GM19035 (cell line): ENCODE results near the gene LDLRAD4.

ENCODE experiments used
- ATAC-seq: cut with Tn5 transposase; IDR thresholded peaks from one replicate; pipeline ENCODE4 v1.9.1; 2021; ENCODE audit not compliant: unreplicated experiment

Gene LDLRAD4

DNA sequence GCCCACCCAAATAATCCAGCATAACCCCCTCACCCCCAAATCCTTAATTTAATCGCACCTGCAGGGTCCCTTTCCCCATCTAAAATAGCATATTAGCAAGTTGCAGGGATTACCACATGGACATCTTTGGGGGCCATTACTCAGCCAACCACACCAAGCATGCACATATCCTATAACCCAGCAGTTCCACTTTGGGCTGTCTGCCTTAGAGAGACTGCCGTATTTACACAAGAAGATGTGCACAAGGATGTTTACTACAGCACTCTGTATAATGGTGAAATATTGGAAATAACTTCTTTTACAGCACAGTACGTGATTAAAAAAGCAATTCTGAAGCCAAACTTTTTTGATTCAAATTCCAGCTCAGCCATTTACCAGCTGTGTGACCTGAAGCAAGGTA lies 17.3 kb upstream of the LDLRAD4 start:
- ATAC-seq = no peak

DNA sequence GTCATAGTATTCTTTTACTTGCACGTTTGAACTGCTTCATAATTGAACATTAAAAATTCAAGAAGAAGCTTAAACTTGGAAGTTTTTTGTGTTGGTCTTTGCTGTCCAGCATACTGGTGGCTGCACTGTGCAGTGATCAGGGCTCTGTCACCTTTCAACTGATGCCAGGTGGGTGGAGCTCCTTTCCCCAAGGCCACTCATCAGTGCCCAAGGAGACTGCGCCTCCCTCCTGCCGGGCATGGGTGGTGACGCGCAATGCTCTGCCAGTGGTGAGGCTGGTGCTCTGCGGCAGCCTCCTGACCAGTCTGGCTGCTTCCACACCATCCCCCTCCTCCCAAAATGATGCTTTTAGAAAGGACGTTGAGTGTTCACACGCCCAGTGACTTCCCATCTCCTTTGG lies 16.0 kb upstream of the LDLRAD4 start:
- no peak for ATAC-seq

DNA sequence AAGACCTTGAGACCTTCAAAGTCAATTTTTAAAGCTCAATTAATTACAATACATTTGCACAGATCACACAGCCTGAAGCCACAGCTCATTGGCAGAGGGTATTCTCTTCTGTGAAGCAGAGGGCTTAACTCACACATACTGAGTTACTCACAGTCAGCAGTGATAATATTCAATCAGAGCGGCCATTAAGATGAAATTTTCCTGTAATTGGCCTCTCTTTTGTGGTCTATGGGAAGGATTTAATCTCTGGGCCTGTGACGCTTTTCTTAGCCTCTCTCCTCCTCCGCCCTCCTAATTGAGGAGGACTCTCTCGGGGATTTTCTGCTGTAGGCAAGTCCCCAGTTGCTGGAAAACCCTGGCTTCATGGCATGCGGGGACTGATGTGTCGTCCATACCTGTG lies 12.3 kb upstream of the LDLRAD4 start:
- no peak for ATAC-seq

DNA sequence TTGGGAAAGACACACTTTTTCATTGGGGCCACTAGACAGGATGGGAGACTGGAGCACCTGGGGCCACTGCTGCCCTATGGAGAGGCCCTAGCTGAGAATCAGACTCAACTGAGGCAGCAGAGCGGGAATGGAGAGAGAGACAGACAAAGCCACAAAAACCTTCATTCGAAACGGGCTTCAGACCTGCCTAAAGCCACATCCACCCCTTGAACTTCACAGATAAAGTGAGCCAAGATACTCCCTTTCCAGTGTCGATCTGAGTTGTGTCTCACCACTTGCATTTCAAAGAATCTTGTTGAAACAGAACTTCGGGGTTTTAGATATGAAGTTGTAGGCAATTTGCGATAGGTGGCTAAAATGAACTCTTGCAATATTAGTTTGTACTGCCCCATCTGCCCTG lies 11.3 kb upstream of the LDLRAD4 start:
- no peak for ATAC-seq

DNA sequence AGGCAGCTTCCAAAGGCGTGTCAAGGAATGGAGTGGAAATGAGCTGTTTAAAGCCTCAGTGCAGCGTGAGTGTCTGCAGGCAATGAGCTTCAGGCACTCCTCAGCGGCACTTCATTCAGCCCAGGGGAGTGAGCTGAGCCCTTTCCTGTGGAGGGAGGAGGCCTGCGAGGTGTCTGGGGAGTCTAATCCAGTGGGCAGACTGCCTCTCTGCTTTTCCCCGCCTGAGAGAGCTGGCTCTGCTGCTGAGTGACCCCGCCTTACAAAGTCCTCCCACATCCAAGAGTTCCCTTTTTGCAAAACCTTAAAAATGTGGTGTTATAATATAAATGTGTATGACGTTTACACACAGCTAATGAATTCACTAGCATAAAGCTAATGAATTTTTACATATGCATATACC lies 7.0 kb upstream of the LDLRAD4 start:
- ATAC-seq = no peak

DNA sequence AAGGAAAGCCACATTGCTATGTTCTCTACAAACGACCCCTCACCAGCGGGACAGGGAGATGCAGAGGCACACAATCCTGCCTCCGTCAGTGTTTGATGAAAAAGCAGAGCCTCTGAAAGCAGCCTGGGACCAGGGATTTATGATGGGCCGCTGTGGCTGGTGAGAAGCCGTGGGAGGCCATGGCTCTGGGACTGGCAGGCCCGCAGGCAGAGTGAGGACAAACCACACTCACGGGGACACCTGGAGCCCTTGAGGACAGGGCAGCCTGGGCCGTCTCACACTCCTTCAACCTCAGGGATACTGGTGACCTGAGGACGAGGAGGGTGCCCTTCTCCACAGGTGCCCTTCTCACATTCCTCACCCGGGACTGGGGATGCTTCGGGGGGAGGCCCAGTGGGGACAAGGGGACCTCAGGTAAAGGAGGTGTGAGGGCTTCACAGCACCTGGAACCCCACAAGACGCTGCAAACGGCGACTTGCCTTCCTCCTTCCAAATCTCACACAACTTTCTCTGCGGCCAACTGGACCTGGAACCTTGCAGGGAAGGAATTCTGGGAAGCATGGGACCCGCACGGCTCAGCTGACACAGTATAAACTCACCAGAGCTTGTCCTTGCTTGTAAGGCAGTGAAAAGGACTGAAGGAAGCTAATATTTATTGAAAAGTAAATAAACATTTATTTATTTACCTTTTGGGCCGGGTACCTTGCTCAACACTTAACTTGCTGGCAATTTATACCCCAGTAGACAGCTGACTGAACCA lies 5.3 kb upstream of the LDLRAD4 start:
- no peak for ATAC-seq

DNA sequence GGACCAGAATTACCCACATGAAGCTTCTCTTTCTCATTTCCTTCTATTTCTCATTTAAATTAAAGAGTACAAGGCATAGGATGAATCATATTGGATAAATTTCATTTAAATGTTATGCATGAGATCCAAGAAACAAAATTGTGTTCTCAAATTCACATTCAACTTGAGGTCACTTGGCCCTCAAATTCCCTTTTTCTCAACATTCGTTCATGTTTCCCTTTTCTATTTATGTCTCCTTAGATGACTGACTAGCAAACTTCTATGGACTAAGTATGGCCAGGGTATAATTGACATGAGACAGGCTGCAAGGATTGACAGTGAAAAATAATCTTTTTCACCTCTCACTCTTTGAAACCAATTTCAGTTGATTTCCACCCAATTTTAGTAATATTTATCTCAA lies 4.0 kb upstream of the LDLRAD4 start:
- ATAC-seq = no peak

DNA sequence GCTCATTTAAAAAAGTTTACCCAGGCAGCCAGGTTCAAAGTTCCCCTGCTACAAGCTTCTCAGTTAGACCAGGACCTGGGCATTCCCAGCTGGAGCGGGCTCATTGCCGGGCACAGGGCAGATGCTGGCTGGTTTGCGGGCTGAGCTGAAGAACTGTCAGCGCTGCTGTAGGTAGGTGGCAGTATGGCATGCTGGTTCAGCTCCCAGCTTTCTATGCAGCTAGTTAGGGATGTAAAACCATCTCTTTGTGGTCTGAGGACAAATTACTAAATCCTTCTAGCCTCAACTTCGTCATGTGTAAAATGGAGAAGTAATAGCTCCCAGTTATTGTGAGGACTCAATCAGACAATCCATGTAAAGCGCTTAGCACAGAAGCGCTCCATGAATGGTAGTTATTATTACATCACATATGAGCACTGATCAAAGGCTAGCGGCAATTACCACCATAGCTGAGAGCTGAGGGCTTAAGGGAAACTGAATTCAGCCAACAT lies 2.4 kb upstream of the LDLRAD4 start:
- no peak for ATAC-seq

DNA sequence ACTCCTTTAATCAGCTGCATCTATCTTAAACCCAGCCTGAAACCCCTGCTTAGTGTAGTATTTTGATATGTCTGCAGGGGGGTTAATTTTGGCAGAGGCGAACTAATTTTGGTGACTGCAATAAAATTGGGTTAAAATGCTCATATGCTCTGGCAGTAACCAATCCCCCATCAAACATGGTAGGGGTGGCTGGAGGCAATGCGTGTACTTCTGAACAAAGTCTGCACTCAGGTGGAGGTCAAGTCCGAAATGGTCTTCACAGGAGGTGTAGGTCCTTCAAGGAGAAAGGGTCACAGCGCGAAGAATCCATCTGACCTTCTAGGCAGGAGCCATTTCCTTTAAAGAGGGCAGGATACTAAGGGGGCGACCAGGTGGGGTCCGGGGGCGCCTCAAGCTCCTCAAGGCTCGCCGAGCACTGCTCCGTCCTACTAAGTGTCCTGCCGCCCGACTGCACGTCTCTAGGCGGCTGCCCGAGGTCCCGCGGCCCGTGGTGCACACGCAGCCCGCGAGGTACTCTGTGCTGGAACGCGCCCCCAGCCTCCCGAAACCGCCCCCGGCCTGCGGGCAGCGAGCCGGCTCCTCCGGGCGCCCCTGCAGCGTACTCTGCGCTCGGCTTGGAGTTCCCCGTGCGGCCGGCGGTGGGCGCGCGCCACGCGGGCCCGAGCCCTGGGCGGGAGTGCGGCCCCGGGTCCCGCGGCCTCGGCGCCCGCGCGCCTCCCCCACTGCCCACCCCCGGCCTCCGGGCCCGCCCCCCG lies 1.7 kb upstream of the LDLRAD4 start:
- peak; percentile 47 for ATAC-seq

DNA sequence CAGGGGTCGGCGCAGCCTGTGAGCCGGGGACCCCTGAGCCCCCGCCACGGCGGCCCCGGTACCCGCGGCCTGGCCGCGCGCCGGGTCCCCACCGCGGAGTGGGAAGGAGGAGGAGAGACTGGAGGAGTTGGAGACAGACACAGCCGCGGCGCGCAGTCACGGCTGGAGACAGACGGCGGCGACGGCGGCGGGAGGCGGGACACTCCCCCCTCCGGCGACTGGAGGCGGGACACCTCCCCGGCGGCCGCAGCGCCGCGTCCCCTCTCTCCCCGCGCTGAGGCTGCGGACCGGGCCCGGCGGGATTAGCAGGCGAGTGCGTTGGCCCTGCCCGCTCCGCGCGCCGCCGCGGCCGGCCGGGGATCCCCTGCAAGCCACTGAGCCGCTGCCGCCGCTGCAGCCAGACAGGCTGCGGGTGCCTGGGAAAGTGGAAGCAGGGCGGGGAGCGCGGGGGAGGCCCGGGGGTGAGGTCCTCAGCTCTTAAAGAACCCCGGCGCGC lies 1.0 kb upstream of the LDLRAD4 start:
- ATAC-seq = peak; percentile 42

DNA sequence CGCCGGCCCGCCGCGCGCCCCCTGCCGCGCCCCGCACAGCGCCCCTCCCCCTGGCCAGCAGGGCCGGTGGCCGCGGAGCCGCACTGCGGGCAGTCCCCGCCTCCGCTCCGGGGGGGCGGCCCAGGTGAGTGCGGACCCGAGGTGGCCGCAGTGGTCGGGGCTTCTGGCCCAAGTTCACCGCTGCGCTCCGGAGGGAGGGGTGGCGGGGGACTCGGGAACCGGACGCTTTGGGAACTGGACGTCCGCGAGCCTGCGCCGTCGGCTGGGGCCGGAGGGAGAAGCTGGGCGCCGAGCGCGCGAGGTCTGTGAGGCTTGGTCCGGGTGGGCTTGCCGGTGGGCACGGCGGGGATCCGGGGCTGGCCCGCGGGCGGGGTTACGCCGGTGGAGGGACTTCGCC lies 591 bp upstream of the LDLRAD4 start:
- ATAC-seq = peak; percentile 8

DNA sequence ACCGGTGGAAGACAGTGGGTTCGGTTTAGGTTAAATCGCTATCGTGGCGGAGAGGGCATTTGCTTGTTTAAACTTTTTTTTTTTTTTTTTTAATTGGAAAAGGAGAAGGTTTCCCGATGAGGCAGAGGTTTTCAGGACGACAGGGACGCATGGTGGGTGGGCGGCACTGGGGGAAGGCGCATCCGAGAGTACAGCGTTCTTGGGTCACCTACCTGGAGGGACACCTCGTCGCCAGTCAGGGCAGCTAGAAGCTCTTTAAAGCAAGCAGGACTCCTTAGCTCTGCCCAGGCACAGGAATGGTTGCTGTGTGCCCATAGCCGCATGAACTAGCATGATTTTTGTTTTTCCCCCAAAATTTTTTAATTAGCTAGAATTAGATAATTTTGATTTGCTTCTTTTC lies 437 bp downstream of the LDLRAD4 start:
- ATAC-seq = no peak

DNA sequence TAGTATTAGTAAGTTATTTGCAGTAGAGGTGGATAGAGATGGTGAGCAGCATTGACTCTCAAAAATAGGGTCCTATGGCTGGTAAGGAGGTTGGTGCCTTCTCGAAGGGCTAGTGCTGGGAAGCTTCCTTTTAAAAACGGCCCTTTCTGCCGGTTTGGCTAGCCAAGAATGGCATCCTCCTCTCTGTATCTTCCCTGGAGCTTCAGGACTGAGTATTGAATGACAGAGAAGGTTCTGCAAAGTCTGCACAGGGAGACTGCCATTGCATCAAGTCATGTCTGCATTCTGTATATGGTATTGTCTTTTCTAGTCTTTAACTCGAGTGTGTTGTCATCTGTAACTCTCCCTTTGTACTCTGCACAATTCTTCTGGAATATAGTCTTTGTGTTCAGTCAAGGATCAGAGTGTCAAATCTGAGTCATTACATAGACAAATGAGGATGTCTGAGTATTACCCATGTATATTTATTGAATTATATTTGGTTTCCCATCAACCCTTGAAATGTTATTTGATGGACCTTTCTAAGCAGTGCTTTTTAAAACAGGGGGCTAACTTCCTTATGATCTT lies 1.1 kb downstream of the LDLRAD4 start:
- no peak for ATAC-seq

DNA sequence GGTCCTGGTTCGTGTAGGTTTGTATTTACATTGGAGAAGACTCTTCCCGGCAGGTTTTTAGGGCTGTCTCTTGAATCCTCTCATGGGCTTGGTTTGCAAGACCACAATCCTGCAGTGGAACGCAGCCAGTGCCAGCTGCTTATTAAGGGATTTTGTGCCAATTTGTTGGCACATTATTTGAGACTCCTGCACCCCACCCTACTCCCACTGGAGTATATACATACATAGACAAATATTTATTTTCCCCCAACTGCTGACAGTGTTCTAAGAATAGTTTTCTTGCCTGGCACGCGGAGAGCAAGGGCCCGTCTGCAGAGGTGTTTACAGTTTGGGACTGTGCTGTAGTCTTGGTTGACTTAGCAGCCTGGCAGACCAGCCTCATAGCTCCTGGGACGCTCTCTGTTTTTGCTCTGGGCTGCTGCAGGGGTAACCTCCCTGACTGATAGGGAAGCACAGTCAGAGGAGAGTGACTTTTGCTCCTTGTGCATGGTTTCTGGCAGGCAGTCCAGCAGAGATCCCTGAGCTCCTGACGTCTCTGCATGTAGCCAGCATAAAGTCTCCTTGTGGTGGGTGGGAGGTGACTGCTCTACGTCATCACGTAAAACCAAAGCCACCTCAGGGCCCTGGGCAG lies 1.9 kb downstream of the LDLRAD4 start:
- ATAC-seq = no peak

DNA sequence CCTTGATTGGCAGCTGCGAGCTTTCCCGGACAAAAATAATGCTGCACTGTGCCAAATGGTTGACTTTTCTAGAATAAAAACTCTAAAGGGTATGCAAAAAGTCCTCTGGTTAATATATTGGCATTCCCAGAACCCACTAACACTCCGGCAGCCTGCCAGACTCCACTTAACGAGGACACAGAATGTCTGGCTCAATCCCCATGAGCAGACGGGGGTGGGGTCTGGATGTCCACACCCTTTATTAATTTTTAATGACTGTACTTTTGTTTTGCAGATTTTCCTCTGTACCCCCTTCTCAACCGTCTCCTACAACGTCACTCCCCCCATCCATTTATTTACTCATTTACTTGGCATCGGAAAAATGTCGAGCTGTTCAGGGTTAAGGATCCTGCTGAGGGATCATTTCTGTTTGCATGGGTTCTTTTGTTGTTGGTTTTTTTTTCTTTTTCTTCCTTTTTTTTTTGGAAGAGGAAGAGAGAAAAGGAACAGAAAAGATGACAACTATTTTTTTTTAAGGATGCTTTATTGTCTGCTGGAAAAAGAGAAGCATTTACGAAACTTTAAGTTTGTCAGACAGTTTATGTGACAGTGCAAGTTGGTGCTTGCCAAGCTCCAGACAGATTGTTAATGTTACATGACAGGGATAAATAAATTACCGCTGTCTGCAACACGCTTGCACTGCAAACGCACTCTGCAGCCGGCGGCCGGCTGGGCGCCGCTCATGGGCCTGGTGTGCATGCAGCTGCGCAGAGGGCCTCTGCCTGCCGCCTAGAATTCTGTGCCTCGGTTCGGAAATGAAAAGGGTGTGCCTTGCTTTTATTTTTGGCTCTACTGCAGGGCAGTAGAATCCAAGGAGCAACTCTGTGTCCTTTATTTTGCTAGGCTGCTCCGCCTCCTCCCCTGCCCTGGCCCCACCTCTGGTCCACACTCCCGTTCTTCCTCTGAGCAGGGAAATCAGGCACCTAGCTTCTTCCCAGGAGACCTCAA lies 3.6 kb downstream of the LDLRAD4 start:
- no peak for ATAC-seq

DNA sequence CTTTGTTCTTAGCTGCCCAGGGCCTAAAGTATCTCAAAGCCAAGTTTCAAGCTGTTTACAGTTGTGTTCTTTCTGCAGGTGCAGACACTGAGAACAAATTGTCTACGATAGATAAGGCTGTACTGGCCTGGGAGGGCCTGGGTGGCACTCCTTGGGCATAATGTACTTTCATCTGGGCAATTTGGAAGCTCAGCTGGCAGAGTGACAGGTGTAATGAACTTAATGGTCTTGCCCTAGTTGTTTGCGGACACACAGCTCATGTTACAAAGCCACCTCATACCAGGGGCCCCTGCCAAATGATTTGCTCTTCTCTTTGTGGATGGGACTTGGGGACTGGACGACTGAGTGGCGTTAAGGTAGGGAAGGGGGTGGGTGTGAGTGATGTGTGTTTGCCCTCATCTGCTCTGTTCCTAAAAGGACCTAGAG lies 4.3 kb downstream of the LDLRAD4 start:
- ATAC-seq = no peak

DNA sequence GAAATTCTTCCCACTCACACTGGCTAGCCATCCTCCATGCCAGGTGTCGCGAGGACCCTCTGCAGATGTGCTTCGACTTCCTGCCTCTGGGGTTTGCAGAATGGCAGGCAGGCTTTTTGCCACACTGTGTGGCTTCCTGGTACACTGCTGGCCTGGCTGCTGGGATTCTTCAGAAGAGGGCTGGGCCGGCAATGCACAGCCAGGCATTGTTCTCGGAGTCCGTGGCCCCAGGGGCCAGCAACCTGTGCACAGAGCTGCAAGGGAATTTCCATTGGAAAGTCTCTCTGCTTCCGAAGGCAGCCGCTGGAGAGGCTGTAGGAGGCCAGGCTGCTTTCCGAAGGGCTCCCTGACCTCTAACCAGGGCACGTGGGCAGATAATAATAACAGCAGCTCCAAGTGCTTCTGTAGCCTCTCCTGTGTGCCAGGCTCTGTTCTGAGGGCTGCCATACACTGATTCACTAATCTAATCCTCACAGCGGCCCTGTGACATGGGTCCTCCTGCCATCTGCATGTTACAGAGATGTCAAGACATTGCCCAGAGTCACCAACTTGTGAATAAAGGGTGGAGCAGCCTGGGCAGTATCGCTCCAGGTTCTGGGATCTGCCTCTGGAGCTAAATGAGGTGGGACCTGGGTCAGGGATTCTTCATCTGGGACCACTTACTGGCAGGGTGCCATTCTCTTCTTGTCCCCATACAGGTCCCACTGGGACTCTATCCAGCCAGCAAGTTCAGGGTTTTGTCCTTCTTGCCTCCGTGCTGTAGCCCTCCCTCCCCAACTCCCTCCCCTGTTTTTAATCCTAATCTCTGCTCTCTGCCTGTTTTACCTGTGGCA lies 5.0 kb downstream of the LDLRAD4 start:
- ATAC-seq = no peak

DNA sequence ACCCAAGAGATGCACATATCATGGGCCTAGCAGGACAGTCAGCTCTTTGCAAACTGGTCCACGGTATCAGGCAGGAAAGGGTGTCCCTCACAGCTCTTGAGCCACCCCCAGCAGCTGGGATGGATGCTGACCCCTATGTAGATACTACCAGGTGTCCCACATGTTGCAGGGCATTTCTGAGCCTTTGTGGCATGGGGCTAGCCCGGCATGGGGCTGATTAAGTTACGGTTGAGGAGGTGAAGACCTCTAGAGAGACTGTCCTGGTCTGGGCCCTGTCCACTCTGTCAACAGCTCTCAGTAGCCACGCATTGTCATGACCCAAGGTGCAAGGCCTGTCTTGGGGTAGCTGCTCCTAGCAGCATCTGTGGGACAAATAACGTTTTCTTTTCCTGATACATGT lies 6.7 kb downstream of the LDLRAD4 start:
- ATAC-seq = no peak

DNA sequence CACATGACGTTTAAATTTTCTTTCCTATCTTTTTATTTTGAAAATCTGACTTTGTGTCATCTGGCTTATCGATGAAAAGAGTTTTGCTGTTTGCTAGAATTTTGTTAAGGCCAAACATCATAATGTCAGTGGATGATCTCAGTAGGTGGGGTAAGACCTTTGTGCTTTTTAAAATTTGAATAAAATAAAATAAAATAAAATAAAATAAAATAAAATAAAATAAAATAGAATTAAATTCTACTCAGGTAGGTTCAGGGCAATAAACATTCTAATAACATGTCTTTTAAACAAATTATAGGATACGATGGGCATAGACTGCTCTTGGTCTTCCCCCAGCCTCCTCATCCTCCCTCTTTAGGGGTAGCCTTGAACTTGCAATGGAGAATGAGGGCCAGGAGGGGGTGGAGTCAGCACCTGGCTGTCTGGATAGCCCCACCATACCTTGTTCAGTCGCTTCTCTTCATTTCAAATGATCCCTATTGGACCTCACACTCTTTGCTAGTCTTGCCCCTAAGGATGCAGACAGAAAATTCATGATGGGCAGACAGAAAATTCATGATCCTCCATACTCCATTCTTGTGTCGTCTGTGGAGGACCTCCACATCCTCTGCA lies 8.1 kb downstream of the LDLRAD4 start:
- ATAC-seq = no peak
